ENCODE data around the gene CHKA. TPM values are rescaled to one million over a fixed set of nuclear protein-coding genes. Genes with fewer than 3 reads are reported as not detected.

CHKA gene
- total and polyA plus RNA-seq, 2 of the 8 experiments (the other 6 are each of a cell fraction or from before 2014, with no cell fraction given) = 61.2 to 86.6 TPM

DNA sequence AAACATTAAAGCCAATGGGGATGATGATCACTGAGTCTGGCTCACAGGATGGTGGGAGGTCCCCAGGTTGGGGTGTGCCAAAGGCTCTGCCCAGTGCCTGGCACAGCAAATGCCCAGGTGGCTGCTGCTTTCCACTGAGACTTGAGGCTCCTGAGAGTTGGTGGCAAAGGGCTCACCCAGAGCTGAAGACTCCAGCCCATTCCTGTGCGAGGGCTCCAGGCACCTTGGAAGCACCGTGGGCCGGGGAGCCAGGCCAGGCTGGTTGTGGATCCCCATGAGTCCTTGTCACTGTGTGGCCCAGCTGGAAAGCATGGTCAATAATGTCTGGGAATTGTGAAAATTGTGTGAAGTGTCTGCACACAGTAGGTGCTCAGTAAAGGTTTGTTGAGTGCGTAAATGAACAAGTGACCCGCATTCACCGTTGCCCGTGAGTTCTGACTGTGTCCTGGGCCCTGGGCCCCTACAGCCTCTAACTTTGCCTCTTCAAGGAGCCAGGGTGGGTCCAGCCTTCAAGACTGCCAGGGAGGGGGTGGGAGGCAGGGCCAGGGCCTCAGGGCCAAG is 114.5 kb downstream of the CHKA start:
- peaks cover 12% of the 10 kb centered on the region for H3K23me2 ChIP-seq (ENCODE audit: low read depth, low read length)
- no peak overlapping the region for H2BK5ac ChIP-seq (ENCODE audit: low read depth, low read length)
- H3K9ac ChIP-seq (replicated peaks in 1 of 4; ENCODE audit: extremely low read depth in 1 of 4, low read depth in 3 of 4, low read length in 3 of 4) = no peak overlapping the region
- POLR2A ChIA-PET (ENCODE audit: partially characterized antibody) = no interaction called here
- WGBS, 2 experiments (ENCODE audit: extremely low coverage in 1 of 2, insufficient coverage in 1 of 2, insufficient read length in 1 of 2, insufficient replicate concordance in 2 of 2, low coverage in 1 of 2, low lambda C conversion rate in 2 of 2, missing lambda C conversion rate in 1 of 2) = 91% methylated on average over 7 of the region's 7 CpGs; no CpG with 5 or more reads in 1 of the 2 experiments
- no peak overlapping the region for H3K4ac ChIP-seq (replicated peaks; ENCODE audit: insufficient read length, low read depth, low read length)
- no peak overlapping the region for H3K18ac ChIP-seq (ENCODE audit: extremely low read depth, low read length)
- H2BK12ac ChIP-seq (ENCODE audit: low read depth, low read length) = 0 out of 2 replicates have a peak overlapping the region, but pooled peaks have one; percentile 39
- no peak overlapping the region for H2BK20ac ChIP-seq (ENCODE audit: low read length)
- H3K79me1 ChIP-seq (ENCODE audit: low read depth, low read length) = no peaks in the 10 kb centered on the region
- H3K4me1 ChIP-seq (replicated peaks in 1 of 4; ENCODE audit: control insufficient read depth in 3 of 4, insufficient read depth in 4 of 4, low read length in 3 of 4) = peaks cover 0 to 26% (median 16%) of the 10 kb centered on the region in 4 experiments; a peak in 6 of 7 replicates
- no peak overlapping the region for H3K56ac ChIP-seq (replicated peaks; ENCODE audit: insufficient read length, low read depth, low read length)
- TF ChIP-seq CTBP2 (IDR thresholded peaks at IDR 0.05; ENCODE audit: borderline replicate concordance, insufficient read depth, insufficient read length, low read length) (no peak), ASH2L (IDR thresholded peaks at IDR 0.05; ENCODE audit: low read length) (no peak)
- TF ChIP-seq, protein P1, sequence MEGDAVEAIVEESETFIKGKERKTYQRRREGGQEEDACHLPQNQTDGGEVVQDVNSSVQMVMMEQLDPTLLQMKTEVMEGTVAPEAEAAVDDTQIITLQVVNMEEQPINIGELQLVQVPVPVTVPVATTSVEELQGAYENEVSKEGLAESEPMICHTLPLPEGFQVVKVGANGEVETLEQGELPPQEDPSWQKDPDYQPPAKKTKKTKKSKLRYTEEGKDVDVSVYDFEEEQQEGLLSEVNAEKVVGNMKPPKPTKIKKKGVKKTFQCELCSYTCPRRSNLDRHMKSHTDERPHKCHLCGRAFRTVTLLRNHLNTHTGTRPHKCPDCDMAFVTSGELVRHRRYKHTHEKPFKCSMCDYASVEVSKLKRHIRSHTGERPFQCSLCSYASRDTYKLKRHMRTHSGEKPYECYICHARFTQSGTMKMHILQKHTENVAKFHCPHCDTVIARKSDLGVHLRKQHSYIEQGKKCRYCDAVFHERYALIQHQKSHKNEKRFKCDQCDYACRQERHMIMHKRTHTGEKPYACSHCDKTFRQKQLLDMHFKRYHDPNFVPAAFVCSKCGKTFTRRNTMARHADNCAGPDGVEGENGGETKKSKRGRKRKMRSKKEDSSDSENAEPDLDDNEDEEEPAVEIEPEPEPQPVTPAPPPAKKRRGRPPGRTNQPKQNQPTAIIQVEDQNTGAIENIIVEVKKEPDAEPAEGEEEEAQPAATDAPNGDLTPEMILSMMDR (IDR thresholded peaks at IDR 0.05; ENCODE audit: control extremely low read depth in 1 of 3, insufficient read depth in 1 of 3, low read depth in 1 of 3, low read length in 3 of 3) = no peak
- no peak overlapping the region for H2BK15ac ChIP-seq (ENCODE audit: low read length)
- no peaks in the 10 kb centered on the region for H3K36me3 ChIP-seq (ENCODE audit: control insufficient read depth in 2 of 4, insufficient read depth in 4 of 4, low read length in 3 of 4)
- FAIRE-seq (no peak), DNase-seq (ENCODE audit: low read depth in 1 of 2, low spot score in 2 of 2) (no peak)
- H3K23ac ChIP-seq (ENCODE audit: insufficient read length) = no peak overlapping the region
- H4K20me1 ChIP-seq (replicated peaks in 1 of 2; ENCODE audit: control insufficient read depth in 1 of 2, insufficient read depth in 2 of 2, low read length in 2 of 2) = peaks cover 0 to 2% of the 10 kb centered on the region in 2 experiments
- no peak overlapping the region for H4K91ac ChIP-seq (replicated peaks; ENCODE audit: insufficient read length, low read length)
- no peak overlapping the region; the same call in 1 of the 2 replicates for H4K8ac ChIP-seq (ENCODE audit: extremely low read depth, insufficient read depth, low read length)
- H3K4me2 ChIP-seq (ENCODE audit: insufficient read depth in 1 of 2, low read depth in 2 of 2, low read length in 2 of 2) = no peak overlapping the region
- H3K27ac ChIP-seq (ENCODE audit: low read depth, low read length) = no peak overlapping the region
- no peak overlapping the region for H2AFZ ChIP-seq (ENCODE audit: low read length)
- H4K5ac ChIP-seq (ENCODE audit: insufficient read length, low read depth, low read length) = no peak overlapping the region
- H3K27me3 ChIP-seq (replicated peaks in 1 of 4; ENCODE audit: control insufficient read depth in 3 of 4, extremely low read depth in 1 of 4, insufficient read depth in 3 of 4, low read length in 3 of 4) = peaks cover 0 to 5% (median under 1%) of the 10 kb centered on the region in 4 experiments; a peak in 2 of 7 replicates
- no peaks in the 10 kb centered on the region for H3K9me3 ChIP-seq (ENCODE audit: insufficient read depth in 2 of 2, low read depth in 1 of 2, low read length in 1 of 2)
- H2BK120ac ChIP-seq (replicated peaks; ENCODE audit: low read depth, low read length) = no peak overlapping the region
- no peak overlapping the region for H3K14ac ChIP-seq (ENCODE audit: insufficient read length)
- H2AK5ac ChIP-seq (ENCODE audit: low read depth, low read length) = no peak overlapping the region
- CTCF ChIA-PET (ENCODE audit: partially characterized antibody) = interaction anchor here (0.8 kb wide), 1 partner anchor 9 kb away, joined by 3 read pairs; no protein-coding TSS in a partner anchor
- no peak overlapping the region for H3K4me3 ChIP-seq (ENCODE audit: extremely low read depth in 1 of 4, insufficient read depth in 2 of 4, low read depth in 3 of 4, low read length in 4 of 4)
- no peaks in the 10 kb centered on the region for H3K79me2 ChIP-seq (ENCODE audit: control insufficient read depth in 1 of 2, insufficient read depth in 2 of 2, low read length in 2 of 2)

Data from H1 (cell line).